Endothelial cell of umbilical vein (primary cell): Measurements from ENCODE around the gene PBX2. TPM values are rescaled to one million over a fixed set of nuclear protein-coding genes. Genes with fewer than 3 reads are reported as not detected.

ENCODE experiments used
- BruUV-seq: library from RNA; stranded (reverse); fragments of 400-500 nt; replicated peaks from 2 replicates; lab custom pipeline; 2021; lab: Mats Ljungman, UMichigan
- CTCF ChIA-PET: fragments of 300-600, 350-600 bp; sonication (Branson Sonifier 250); formaldehyde crosslinking; loops from one replicate; lab custom pipeline; 2021; ENCODE audit warnings: antibody characterized with exemption, inconsistent platforms; lab: Charles Lee
- POLR2A ChIA-PET: fragments of 300-600, 350-600 bp; sonication (Branson Sonifier 250); formaldehyde crosslinking; loops from one replicate; lab custom pipeline; 2021; ENCODE audit warnings: antibody characterized with exemption, inconsistent platforms; lab: Charles Lee
- DNase-seq: peaks from one replicate; pipeline ENCODE4 v3.0.0-alpha.2; 2011; ENCODE audit warnings: low read depth, low spot score
- FAIRE-seq: peaks from 2 replicates; lab custom pipeline; 2011; peaks lifted over from hg19 to GRCh38; lab: Jason Lieb, UNC
- H2AFZ ChIP-seq: 2 replicates; pipeline ENCODE4 v1.6.0; 2012; ENCODE audit warnings: low read depth, low read length, control low read depth, inconsistent platforms
- H3K27ac ChIP-seq: 2 replicates; pipeline ENCODE4 v1.5.1; 2011; ENCODE audit warnings: low read depth, mild to moderate bottlenecking, control low read depth, low read length, moderate library complexity; ENCODE audit not compliant: insufficient read depth
- H3K27me3 ChIP-seq, 2 experiments: 2 replicates each; pipeline versions ENCODE4 v1.6.0 to v1.6.1; 2011; ENCODE audit warnings: low read length in 2 of 2, mixed read lengths in 1 of 2; ENCODE audit not compliant: control insufficient read depth in 2 of 2, insufficient read depth in 2 of 2
- H3K36me3 ChIP-seq, 2 experiments: 2 replicates in 1 of 2; 3 replicates in 1 of 2; pipeline ENCODE4 v1.5.1; 2011; ENCODE audit warnings: low read length in 2 of 2, mild to moderate bottlenecking in 1 of 2, moderate library complexity in 1 of 2; ENCODE audit not compliant: control insufficient read depth in 2 of 2, insufficient read depth in 2 of 2; ENCODE audit errors: extremely low read depth in 1 of 2
- H3K4me1 ChIP-seq: 3 replicates; pipeline ENCODE4 v1.5.1; 2011; ENCODE audit warnings: mild to moderate bottlenecking, low read length; ENCODE audit not compliant: control insufficient read depth, insufficient read depth; ENCODE audit errors: extremely low read depth
- H3K4me2 ChIP-seq: 2 replicates; pipeline ENCODE4 v1.6.1; 2011; ENCODE audit warnings: low read length, control low read depth, mixed read lengths; ENCODE audit not compliant: insufficient read depth
- H3K4me3 ChIP-seq, 3 experiments: fragments of 200-600 bp in 1 of 3; sonication (generic), shearing (Covaris generic) in 1 of 3; replicated peaks in 1 of 3; 2 replicates each; pipeline ENCODE4 v1.5.1; 2011 to 2016; ENCODE audit warnings: control low read depth in 3 of 3, low read length in 3 of 3, mild to moderate bottlenecking in 2 of 3, inconsistent platforms in 1 of 3, low read depth in 1 of 3, moderate library complexity in 1 of 3; ENCODE audit not compliant: insufficient read depth in 1 of 3
- H3K79me2 ChIP-seq: 2 replicates; pipeline ENCODE4 v1.6.0; 2012; ENCODE audit warnings: low read length, inconsistent platforms; ENCODE audit not compliant: control insufficient read depth, insufficient read depth
- H3K9ac ChIP-seq: replicated peaks from 2 replicates; pipeline ENCODE3; 2011; ENCODE audit warnings: low read length, control low read depth; ENCODE audit not compliant: insufficient read depth; ENCODE audit errors: extremely low read depth
- H3K9me1 ChIP-seq: replicated peaks from 3 replicates; pipeline ENCODE4 v1.6.0; 2011; ENCODE audit warnings: mild to moderate bottlenecking, low read length; ENCODE audit not compliant: control insufficient read depth, insufficient read depth; ENCODE audit errors: extremely low read depth
- H3K9me3 ChIP-seq: replicated peaks from 2 replicates; pipeline ENCODE4 v1.5.1; 2012; ENCODE audit warnings: low read length, inconsistent platforms; ENCODE audit not compliant: control insufficient read depth, insufficient read depth
- H4K20me1 ChIP-seq: replicated peaks from 2 replicates; pipeline ENCODE3; 2011; ENCODE audit warnings: mild to moderate bottlenecking, low read length; ENCODE audit not compliant: control insufficient read depth, insufficient read depth; ENCODE audit errors: extremely low read depth
- FOS ChIP-seq: IDR thresholded peaks from 2 replicates; pipeline ENCODE4 v1.6.1; 2011; ENCODE audit warnings: mild to moderate bottlenecking, low read length, moderate library complexity, borderline replicate concordance; ENCODE audit not compliant: insufficient read depth
- GATA2 ChIP-seq: IDR thresholded peaks from 2 replicates; pipeline ENCODE4 v1.7.0; 2011; ENCODE audit warnings: low read depth, mild to moderate bottlenecking, moderate library complexity, mixed read lengths, low read length; ENCODE audit not compliant: insufficient read length, insufficient read depth
- JUN ChIP-seq: IDR thresholded peaks from 2 replicates; pipeline ENCODE4 v1.6.1; 2011; ENCODE audit warnings: borderline replicate concordance, low read depth; ENCODE audit not compliant: insufficient read length, insufficient read depth
- MYC ChIP-seq: IDR thresholded peaks from one replicate; pipeline ENCODE4 v1.6.1; 2011; ENCODE audit warnings: mild to moderate bottlenecking, low read depth, low read length
- POLR2A ChIP-seq: IDR thresholded peaks from 2 replicates; pipeline ENCODE4 v1.6.1; 2012; ENCODE audit warnings: low read depth, mild to moderate bottlenecking, control low read depth, low read length
- POLR2AphosphoS5 ChIP-seq: IDR thresholded peaks from 2 replicates; pipeline ENCODE4 v1.6.1; 2012; ENCODE audit warnings: low read depth, mild to moderate bottlenecking, control low read depth, low read length, moderate library complexity; ENCODE audit not compliant: insufficient read depth
- dilution Hi-C: fragments of 300-500 bp; cut with MboI; formaldehyde crosslinking; loops from one replicate; pipeline ENCODE4 v1.15.0; 2019; ENCODE audit warnings: low sequenced_read_pairs; ENCODE audit not compliant: extremely low pct_ligation_motif_present
- intact Hi-C: fragments of 100-400 bp; cut with micrococcal nuclease; formaldehyde crosslinking; loops from one replicate; pipeline ENCODE4 v1.10.0; 2022
- polyA plus RNA-seq, 4 experiments: library from polyadenylated mRNA; depleted of rRNA in 3 of 4; stranded (reverse) in 3 of 4; unstranded in 1 of 4; fragments of >200 nt; gene quantifications; 2 replicates each; pipeline versions ENCODE4 v1.2.1 to v1.2.3, GENCODE V29; 2011 to 2012; ENCODE audit warnings: missing spikeins in 1 of 4
- total RNA-seq: library from RNA; stranded (reverse); gene quantifications from 2 replicates; pipeline ENCODE4 v1.2.3, GENCODE V29; 2021
- TF ChIP-seq, protein P1 (sequence below): IDR thresholded peaks from 2 replicates; pipeline ENCODE4 v1.6.1; 2011; ENCODE audit not compliant: insufficient read depth, insufficient read length
- TF ChIP-seq, protein P2 (sequence below), 2 donors: IDR thresholded peaks; 1 replicate in 1 of 2; 2 replicates in 1 of 2; pipeline ENCODE4 v1.5.1; 2011; ENCODE audit warnings: low read length in 2 of 2, mild to moderate bottlenecking in 2 of 2, moderate library complexity in 2 of 2, control low read depth in 1 of 2, inconsistent platforms in 1 of 2, low read depth in 1 of 2; ENCODE audit not compliant: insufficient read depth in 1 of 2; ENCODE audit errors: extremely low read depth in 1 of 2

The PBX2 gene
- total and polyA plus RNA-seq, 2 donors (not counting 3 experiments of a cell fraction or from before 2014, with no cell fraction given): 82.3 to 100 TPM

DNA sequence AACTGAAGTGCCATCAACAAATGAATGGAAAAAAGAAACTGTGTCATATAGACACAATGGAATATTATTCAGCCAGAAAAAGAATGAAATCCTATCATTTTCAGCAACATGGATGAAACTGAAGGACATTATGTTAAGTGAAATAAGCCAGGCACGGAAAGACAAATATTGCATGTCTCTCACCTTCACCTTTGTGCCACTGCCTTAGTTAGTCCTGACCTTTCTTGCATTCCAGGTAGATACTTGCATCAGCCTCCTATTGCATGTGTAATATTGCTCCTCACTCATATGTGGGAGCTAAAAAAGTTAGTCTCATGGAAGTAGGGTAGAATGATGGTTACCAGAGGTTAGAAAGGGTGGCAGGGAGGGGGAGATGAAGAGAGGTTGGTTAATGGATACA lies 19.0 kb upstream of the PBX2 start:
- Histone ChIP-seq H3K9me1 (no peaks in the 10 kb centered on the region), H3K4me3 (no peak overlapping the region), H3K4me1 (no peaks in the 10 kb centered on the region), H3K9ac (no peak overlapping the region), H2AFZ (no peak overlapping the region), H3K9me3 (no peaks in the 10 kb centered on the region), H3K79me2 (no peaks in the 10 kb centered on the region), H3K36me3 (peaks cover 13 to 14% of the 10 kb centered on the region in 2 experiments), H3K27ac (no peak overlapping the region), H4K20me1 (no peaks in the 10 kb centered on the region), H3K27me3 (no peaks in the 10 kb centered on the region), H3K4me2 (no peak overlapping the region)
- CTCF ChIA-PET: no interaction called here
- no peak for FAIRE-seq
- no peak for DNase-seq
- BruUV-seq: no TSS peak
- POLR2A ChIA-PET: no interaction called here
- intact Hi-C loops (no loop called here), dilution Hi-C loops (no loop called here)
- TF ChIP-seq POLR2AphosphoS5 (no peak), JUN (no peak), POLR2A (no peak), FOS (no peak), GATA2 (no peak), MYC (no peak)
- TF ChIP-seq, protein P1, sequence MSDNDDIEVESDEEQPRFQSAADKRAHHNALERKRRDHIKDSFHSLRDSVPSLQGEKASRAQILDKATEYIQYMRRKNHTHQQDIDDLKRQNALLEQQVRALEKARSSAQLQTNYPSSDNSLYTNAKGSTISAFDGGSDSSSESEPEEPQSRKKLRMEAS: no peak
- TF ChIP-seq, protein P2, sequence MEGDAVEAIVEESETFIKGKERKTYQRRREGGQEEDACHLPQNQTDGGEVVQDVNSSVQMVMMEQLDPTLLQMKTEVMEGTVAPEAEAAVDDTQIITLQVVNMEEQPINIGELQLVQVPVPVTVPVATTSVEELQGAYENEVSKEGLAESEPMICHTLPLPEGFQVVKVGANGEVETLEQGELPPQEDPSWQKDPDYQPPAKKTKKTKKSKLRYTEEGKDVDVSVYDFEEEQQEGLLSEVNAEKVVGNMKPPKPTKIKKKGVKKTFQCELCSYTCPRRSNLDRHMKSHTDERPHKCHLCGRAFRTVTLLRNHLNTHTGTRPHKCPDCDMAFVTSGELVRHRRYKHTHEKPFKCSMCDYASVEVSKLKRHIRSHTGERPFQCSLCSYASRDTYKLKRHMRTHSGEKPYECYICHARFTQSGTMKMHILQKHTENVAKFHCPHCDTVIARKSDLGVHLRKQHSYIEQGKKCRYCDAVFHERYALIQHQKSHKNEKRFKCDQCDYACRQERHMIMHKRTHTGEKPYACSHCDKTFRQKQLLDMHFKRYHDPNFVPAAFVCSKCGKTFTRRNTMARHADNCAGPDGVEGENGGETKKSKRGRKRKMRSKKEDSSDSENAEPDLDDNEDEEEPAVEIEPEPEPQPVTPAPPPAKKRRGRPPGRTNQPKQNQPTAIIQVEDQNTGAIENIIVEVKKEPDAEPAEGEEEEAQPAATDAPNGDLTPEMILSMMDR (IDR thresholded peaks at IDR 0.05; ENCODE audit: extremely low read depth in 1 of 2, insufficient read depth in 1 of 2, low read depth in 1 of 2, low read length in 2 of 2): no peak
